Hepatocyte (in vitro differentiated cells): ENCODE measurements around the gene APBA2.

ENCODE experiments used
- CTCF ChIP-seq: fragments of 200-600 bp; sonication (generic); IDR thresholded peaks from 2 replicates; pipeline ENCODE4 v1.5.1; 2016; ENCODE audit warnings: antibody characterized with exemption, mild to moderate bottlenecking; ENCODE audit not compliant: poor library complexity
- EZH2 ChIP-seq: fragments of 200-600 bp; sonication (generic); IDR thresholded peaks from 2 replicates; pipeline ENCODE4 v1.6.1; 2016; ENCODE audit warnings: antibody characterized with exemption, mild to moderate bottlenecking, borderline replicate concordance

GRCh38 chr15:29159771-29160455, 274.1 kb downstream of the APBA2 start:
- TF ChIP-seq CTCF (no peak), EZH2 (no peak)
